GM12878 (cell line): ENCODE data around the gene NAV2. TPM values are rescaled to one million over a fixed set of nuclear protein-coding genes. Genes with fewer than 3 reads are reported as not detected.

Experiments used
- CBX3 ChIP-seq: fragments of 200-600 bp; sonication (generic); IDR thresholded peaks from 2 replicates; pipeline ENCODE4 v1.6.1; 2016; ENCODE audit warnings: low read depth, borderline replicate concordance
- CHD2 ChIP-seq: IDR thresholded peaks from 2 replicates; pipeline ENCODE4 v1.6.1; 2011; ENCODE audit warnings: low read depth, low read length, improper control_type of control experiment, borderline replicate concordance
- EGR1 ChIP-seq, 2 experiments: IDR thresholded peaks; 1 replicate in 1 of 2; 2 replicates in 1 of 2; pipeline ENCODE4 v1.6.1; 2011 to 2012; ENCODE audit warnings: low read depth in 2 of 2, low read length in 2 of 2, borderline replicate concordance in 1 of 2, mild to moderate bottlenecking in 1 of 2, moderate library complexity in 1 of 2
- ETV6 ChIP-seq, 2 experiments: fragments of 450-650 bp in 1 of 2; IDR thresholded peaks in 1 of 2; conservative IDR thresholded peaks in 1 of 2; 2 replicates each; pipeline ENCODE4 v1.6.1; 2014; ENCODE audit warnings: antibody characterized with exemption in 1 of 2, borderline replicate concordance in 1 of 2, low read depth in 1 of 2, mild to moderate bottlenecking in 1 of 2, moderate library complexity in 1 of 2
- FOXM1 ChIP-seq: IDR thresholded peaks from 2 replicates; pipeline ENCODE4 v1.6.1; 2012; ENCODE audit warnings: low read depth, mild to moderate bottlenecking, inconsistent platforms, low read length, moderate library complexity
- GATAD2B ChIP-seq: fragments of 450-650 bp; conservative IDR thresholded peaks from 2 replicates; pipeline ENCODE4 v1.6.1; 2017; ENCODE audit warnings: low read depth, mild to moderate bottlenecking, moderate library complexity
- HDAC2 ChIP-seq: fragments of 200-600 bp; sonication (generic); IDR thresholded peaks from 2 replicates; pipeline ENCODE4 v1.6.1; 2017
- JUNB ChIP-seq: IDR thresholded peaks from 2 replicates; pipeline ENCODE4 v1.6.1; 2016; ENCODE audit warnings: antibody characterized with exemption, mild to moderate bottlenecking
- KDM1A ChIP-seq: fragments of 200-600 bp; sonication (generic); IDR thresholded peaks from 2 replicates; pipeline ENCODE4 v1.6.1; 2016; ENCODE audit warnings: borderline replicate concordance
- MTA2 ChIP-seq: fragments of 450-650 bp; IDR thresholded peaks from 2 replicates; pipeline ENCODE4 v1.6.1; 2016; ENCODE audit warnings: low read depth, mild to moderate bottlenecking, moderate library complexity
- MTA3 ChIP-seq: IDR thresholded peaks from 2 replicates; pipeline ENCODE4 v1.6.1; 2012; ENCODE audit warnings: low read length, inconsistent platforms, borderline replicate concordance
- NR2C2 ChIP-seq: IDR thresholded peaks from 2 replicates; pipeline ENCODE4 v1.6.1; 2011; ENCODE audit warnings: borderline replicate concordance, low read depth; ENCODE audit not compliant: control insufficient read depth, insufficient read length
- NR2F1 ChIP-seq: fragments of 450-650 bp; conservative IDR thresholded peaks from 2 replicates; pipeline ENCODE4 v1.6.1; 2017; ENCODE audit warnings: mild to moderate bottlenecking
- POU2F2 ChIP-seq: IDR thresholded peaks from 3 replicates; pipeline ENCODE4 v1.6.1; 2011; ENCODE audit warnings: low read depth, mild to moderate bottlenecking, low read length, borderline replicate concordance
- RAD51 ChIP-seq: fragments of 450-650 bp; IDR thresholded peaks from 2 replicates; pipeline ENCODE4 v1.6.1; 2016; ENCODE audit warnings: moderate library complexity, mild to moderate bottlenecking, inconsistent platforms
- RELA ChIP-seq: fragments of 450-650 bp; IDR thresholded peaks from 2 replicates; pipeline ENCODE4 v1.8.0; 2014; ENCODE audit warnings: borderline replicate concordance; ENCODE audit not compliant: partially characterized antibody
- RUNX3 ChIP-seq: IDR thresholded peaks from 2 replicates; pipeline ENCODE4 v1.6.1; 2012; ENCODE audit warnings: low read length, inconsistent platforms
- SKIL ChIP-seq: fragments of 450-650 bp; IDR thresholded peaks from 2 replicates; pipeline ENCODE4 v1.6.1; 2017; ENCODE audit warnings: mild to moderate bottlenecking, low read depth, inconsistent platforms; ENCODE audit not compliant: poor library complexity, severe bottlenecking
- SMAD1 ChIP-seq: fragments of 450-650 bp; IDR thresholded peaks from 2 replicates; pipeline ENCODE4 v1.6.1; 2018; ENCODE audit warnings: mild to moderate bottlenecking, low read depth; ENCODE audit not compliant: partially characterized antibody
- SMAD5 ChIP-seq: IDR thresholded peaks from 2 replicates; pipeline ENCODE4 v1.6.1; 2016; ENCODE audit warnings: antibody characterized with exemption, low read depth
- SPI1 ChIP-seq: IDR thresholded peaks from 2 replicates; pipeline ENCODE4 v1.6.1; 2011; ENCODE audit warnings: low read depth, mild to moderate bottlenecking, low read length, moderate library complexity, borderline replicate concordance; ENCODE audit not compliant: insufficient read depth
- STAT1 ChIP-seq: fragments of 450-650 bp; conservative IDR thresholded peaks from 2 replicates; pipeline ENCODE4 v1.6.1; 2014; ENCODE audit warnings: antibody characterized with exemption, mild to moderate bottlenecking
- TCF3 ChIP-seq: IDR thresholded peaks from 2 replicates; pipeline ENCODE4 v1.6.1; 2012; ENCODE audit warnings: low read depth, mild to moderate bottlenecking, low read length, borderline replicate concordance; ENCODE audit not compliant: insufficient read depth
- WRNIP1 ChIP-seq: IDR thresholded peaks from 2 replicates; pipeline ENCODE4 v1.6.1; 2011; ENCODE audit warnings: low read depth, low read length, improper control_type of control experiment, borderline replicate concordance
- ZBTB11 ChIP-seq: fragments of 450-650 bp; formaldehyde crosslinking; IDR thresholded peaks from 2 replicates; pipeline ENCODE4 v1.5.0; 2022; ENCODE audit warnings: mild to moderate bottlenecking, missing genetic modification characterization
- ZNF384 ChIP-seq: IDR thresholded peaks from 2 replicates; pipeline ENCODE4 v1.6.1; 2012; ENCODE audit warnings: low read depth, mild to moderate bottlenecking, low read length, improper control_type of control experiment, borderline replicate concordance
- polyA plus RNA-seq, 11 experiments: library from polyadenylated mRNA; depleted of rRNA in 4 of 11; unstranded in 6 of 11; stranded (reverse) in 5 of 11; fragments of >200 nt; fragmentation: Nextera tagmentation in 4 of 11; fragmentation: Illumina TruSeq in 1 of 11; extraction: Ambion mirVana in 4 of 11; extraction: Trizol in 1 of 11; gene quantifications; 1 replicate in 1 of 11; 2 replicates in 10 of 11; pipeline versions ENCODE4 v1.2.1 to v1.2.3, GENCODE V29; 2011 to 2016; ENCODE audit warnings: inconsistent platforms in 2 of 11, missing spikeins in 2 of 11, low read depth in 1 of 11
- total RNA-seq, 4 experiments: library from RNA; depleted of rRNA in 3 of 4; stranded (reverse); fragments of >200 nt in 3 of 4; fragmentation: Illumina TruSeq in 1 of 4; extraction: Trizol in 1 of 4; gene quantifications; 2 replicates each; pipeline versions ENCODE4 v1.2.1 to v1.2.3, GENCODE V29; 2013 to 2021

The NAV2 gene
- total and polyA plus RNA-seq, 10 of the 15 experiments (the other 5 are each of a cell fraction or from before 2014, with no cell fraction given): 0.35 to 6.1 (median 1.1) TPM

GRCh38 chr11:19979519-19979845 is 266.8 kb downstream of the NAV2 start (continued):
- TF ChIP-seq SKIL (no peak), ETV6 (conservative IDR thresholded peaks at IDR 0.05 in 1 of 2, IDR thresholded peaks at IDR 0.05 in 1 of 2; ENCODE audit: borderline replicate concordance in 1 of 2, low read depth in 1 of 2) (no peak), CBX3 (no peak), NR2C2 (no peak), SMAD1 (no peak), RELA (no peak), RUNX3 (0 out of 2 replicates have a peak, but pooled peaks have one; percentile 5), POU2F2 (peak; percentile 76; the same call in 2 of the 3 replicates), GATAD2B (0 out of 2 replicates have a peak, but pooled peaks have one; percentile 26), TCF3 (no peak), WRNIP1 (no peak), RAD51 (no peak), HDAC2 (no peak), MTA2 (0 out of 2 replicates have a peak, but pooled peaks have one; percentile 16), MTA3 (no peak), ZNF384 (no peak), ZBTB11 (no peak), CHD2 (no peak), FOXM1 (no peak), SPI1 (peak; percentile 14; the same call in 1 of the 2 replicates), SMAD5 (no peak), KDM1A (no peak), JUNB (no peak), EGR1 (IDR thresholded peaks at IDR 0.05; ENCODE audit: borderline replicate concordance in 1 of 2, low read depth in 2 of 2, low read length in 2 of 2) (no peak), NR2F1 (no peak), STAT1 (no peak)
